Subcutaneous adipose tissue (tissue), 4 donors: ENCODE results near the gene SPATA20. TPM values are rescaled to one million over a fixed set of nuclear protein-coding genes. Genes with fewer than 3 reads are reported as not detected.

ENCODE experiments used
- CTCF ChIP-seq: fragments of 450-650 bp; IDR thresholded peaks from one replicate; pipeline ENCODE4 v1.5.1; 2016; ENCODE audit warnings: low read depth, mild to moderate bottlenecking, control low read depth, antibody characterized with exemption, moderate library complexity
- total RNA-seq, 4 donors: library from RNA; depleted of rRNA; stranded (reverse); fragments of >200 nt; gene quantifications; one replicate each; pipeline ENCODE4 v1.1.0, GENCODE V29; 2016

Gene SPATA20
- total RNA-seq, 4 donors from 2014 or later = 24.5 to 64.0 (median 48.9) TPM

- TF ChIP-seq CTCF = no peak
These were observed 58.5 kb downstream of the SPATA20 start for GRCh38 chr17:50605429-50605828.

Other genes with a start within 250 kb of the SPATA20 start
- gene XYLT2, start 201.0 kb upstream of the SPATA20 start, total RNA-seq = 10 to 100 TPM in 3 of 4 donors, 1 to 10 TPM in 1; 7.2 to 28.8 (median 12.5) TPM
- gene MRPL27, start 174.0 kb upstream of the SPATA20 start, total RNA-seq = 10 to 100 TPM; 42.2 to 88.7 (median 48.1) TPM
- 1 to 10 TPM in 2 of 4 donors, under 1 TPM in 1, not detected in 1; 0.88 to 1.3 (median 1.2) TPM for gene EME1, start 173.9 kb upstream of the SPATA20 start, total RNA-seq
- gene LRRC59, start 149.7 kb upstream of the SPATA20 start, total RNA-seq = 10 to 100 TPM; 36.5 to 91.5 (median 38.2) TPM
- 10 to 100 TPM; 31.3 to 63.1 (median 42.2) TPM for gene ACSF2, start 121.0 kb upstream of the SPATA20 start, total RNA-seq
- gene CHAD, start 78.3 kb upstream of the SPATA20 start, total RNA-seq = not detected
- gene RSAD1, start 68.3 kb upstream of the SPATA20 start, total RNA-seq = 10 to 100 TPM; 19.9 to 29.9 (median 28.6) TPM
- 1 to 10 TPM in 2 of 4 donors, not detected in 2; 1.3 to 1.8 TPM for gene MYCBPAP, start 38.7 kb upstream of the SPATA20 start, total RNA-seq
- gene EPN3, start 14.4 kb upstream of the SPATA20 start, total RNA-seq = not detected
- under 1 TPM in 2 of 4 donors, not detected in 2; 0.17 to 0.44 TPM for gene CACNA1G, start 13.5 kb downstream of the SPATA20 start, total RNA-seq
- gene ABCC3, start 87.7 kb downstream of the SPATA20 start, total RNA-seq = 10 to 100 TPM; 12.2 to 23.1 (median 15.5) TPM
- 100 to 1,000 TPM in 1 of 4 donors, 10 to 100 TPM in 3; 44.9 to 122 (median 80.4) TPM for gene ANKRD40, start 160.7 kb downstream of the SPATA20 start, total RNA-seq
- gene LUC7L3, start 172.4 kb downstream of the SPATA20 start, total RNA-seq = 100 to 1,000 TPM in 1 of 4 donors, 10 to 100 TPM in 3; 79.9 to 101 (median 82.2) TPM
- gene ANKRD40CL, start 220.3 kb downstream of the SPATA20 start, total RNA-seq = not detected